GM23338 (cell line): ENCODE measurements around the gene HLCS. TPM values are rescaled to one million over a fixed set of nuclear protein-coding genes. Genes with fewer than 3 reads are reported as not detected.

Experiments used
- ATAC-seq: fragments of 200-7000 bp; cut with Tn5 transposase; 3 replicates; pipeline ENCODE4 v1.9.1; 2020
- DNase-seq: peaks from one replicate; pipeline ENCODE4 v3.0.0-alpha.2; 2015; ENCODE audit warnings: low spot score
- H2AFZ ChIP-seq: fragments of 200-600 bp; sonication (generic); 2 replicates; pipeline ENCODE4 v1.8.0; 2016; ENCODE audit warnings: antibody characterized with exemption, mild to moderate bottlenecking, moderate library complexity
- H3F3A ChIP-seq: fragments of 200-600 bp; sonication (generic); replicated peaks from 2 replicates; pipeline ENCODE4 v1.8.0; 2017; ENCODE audit warnings: antibody characterized with exemption, mixed run types, low read depth
- H3K27ac ChIP-seq: fragments of 200-600 bp; sonication (generic); 2 replicates; pipeline ENCODE4 v1.6.1; 2016; ENCODE audit warnings: low read depth
- H3K27me3 ChIP-seq: fragments of 200-600 bp; sonication (generic); 2 replicates; pipeline ENCODE4 v1.8.0; 2016; ENCODE audit warnings: mild to moderate bottlenecking, mixed run types, moderate library complexity; ENCODE audit not compliant: insufficient read depth
- H3K36me3 ChIP-seq: fragments of 200-600 bp; sonication (generic); 2 replicates; pipeline ENCODE4 v1.8.0; 2016; ENCODE audit warnings: mild to moderate bottlenecking; ENCODE audit not compliant: insufficient read depth
- H3K4me1 ChIP-seq: fragments of 200-600 bp; sonication (generic); 2 replicates; pipeline ENCODE4 v1.8.0; 2016; ENCODE audit warnings: mild to moderate bottlenecking, moderate library complexity; ENCODE audit not compliant: insufficient read depth
- H3K4me2 ChIP-seq: fragments of 200-600 bp; sonication (generic); 2 replicates; pipeline ENCODE4 v1.7.1; 2017; ENCODE audit warnings: mixed run types
- H3K4me3 ChIP-seq: fragments of 200-600 bp; sonication (generic); 2 replicates; pipeline ENCODE4 v1.6.1; 2016; ENCODE audit warnings: mixed run types
- H3K79me2 ChIP-seq: fragments of 200-600 bp; sonication (generic); replicated peaks from 2 replicates; pipeline ENCODE4 v1.8.0; 2017; ENCODE audit warnings: mild to moderate bottlenecking; ENCODE audit not compliant: insufficient read depth
- H3K9me2 ChIP-seq: fragments of 200-600 bp; sonication (generic); 2 replicates; pipeline ENCODE4 v1.8.0; 2017; ENCODE audit not compliant: insufficient read depth
- H4K20me1 ChIP-seq: fragments of 200-600 bp; sonication (generic); replicated peaks from 2 replicates; pipeline ENCODE4 v1.8.0; 2017; ENCODE audit warnings: mild to moderate bottlenecking; ENCODE audit not compliant: insufficient read depth
- H3K27ac Mint-ChIP-seq: 2 replicates; pipeline ENCODE4 v1.8.0; 2020; ENCODE audit warnings: inconsistent platforms, mild to moderate bottlenecking, moderate library complexity, mixed read lengths
- H3K27me3 Mint-ChIP-seq: 3 replicates; pipeline ENCODE4 v1.8.0; 2022; ENCODE audit warnings: low read depth, mild to moderate bottlenecking, moderate library complexity, mixed read lengths, inconsistent platforms; ENCODE audit not compliant: insufficient read depth, poor library complexity
- H3K36me3 Mint-ChIP-seq: 3 replicates; pipeline ENCODE4 v1.8.0; 2021; ENCODE audit warnings: low read depth, mild to moderate bottlenecking, inconsistent platforms, moderate library complexity, mixed read lengths
- H3K4me1 Mint-ChIP-seq: 3 replicates; pipeline ENCODE4 v1.8.0; 2020; ENCODE audit warnings: mild to moderate bottlenecking, inconsistent platforms, mixed read lengths
- H3K4me3 Mint-ChIP-seq: 3 replicates; pipeline ENCODE4 v1.8.0; 2021; ENCODE audit warnings: moderate library complexity, mild to moderate bottlenecking, inconsistent platforms, mixed read lengths
- H3K9me3 Mint-ChIP-seq: 3 replicates; pipeline ENCODE4 v1.8.0; 2020; ENCODE audit warnings: moderate library complexity, mild to moderate bottlenecking, inconsistent platforms, mixed read lengths
- CREB1 ChIP-seq: fragments of 250-450 bp; sonication (Bioruptor Pico); IDR thresholded peaks from 2 replicates; pipeline ENCODE4 v1.5.0; 2020; ENCODE audit warnings: low read depth, mild to moderate bottlenecking, moderate library complexity
- CTCF ChIP-seq, 2 experiments: fragments of 200-600 bp in 1 of 2; sonication (generic) in 1 of 2; conservative IDR thresholded peaks; 2 replicates each; pipeline versions ENCODE4 v1.5.1 to v1.6.1; 2016 to 2017; ENCODE audit warnings: antibody characterized with exemption in 2 of 2, low read depth in 2 of 2, mild to moderate bottlenecking in 2 of 2, moderate library complexity in 1 of 2
- EZH2 ChIP-seq: fragments of 200-600 bp; sonication (generic); IDR thresholded peaks from one replicate; pipeline ENCODE4 v1.8.0; 2017; ENCODE audit warnings: antibody characterized with exemption, mild to moderate bottlenecking, low read depth; ENCODE audit not compliant: unreplicated experiment
- EZH2phosphoT487 ChIP-seq: fragments of 200-600 bp; sonication (generic); IDR thresholded peaks from one replicate; pipeline ENCODE4 v1.8.1; 2018; ENCODE audit warnings: antibody characterized with exemption; ENCODE audit not compliant: unreplicated experiment
- JUNB ChIP-seq: IDR thresholded peaks from one replicate; pipeline ENCODE4 v1.6.1; 2016; ENCODE audit warnings: antibody characterized with exemption; ENCODE audit not compliant: unreplicated experiment
- NANOG ChIP-seq: IDR thresholded peaks from 2 replicates; pipeline ENCODE4 v1.6.1; 2016; ENCODE audit warnings: antibody characterized with exemption, borderline replicate concordance
- POLR2AphosphoS5 ChIP-seq: IDR thresholded peaks from 2 replicates; pipeline ENCODE4 v1.6.1; 2016; ENCODE audit warnings: antibody characterized with exemption, low read depth
- STAT1 ChIP-seq: IDR thresholded peaks from one replicate; pipeline ENCODE4 v1.6.1; 2016; ENCODE audit warnings: antibody characterized with exemption; ENCODE audit not compliant: unreplicated experiment
- ZNF114 ChIP-seq: fragments of 250-450 bp; sonication (Bioruptor Pico); IDR thresholded peaks from 2 replicates; pipeline ENCODE4 v1.5.0; 2020; ENCODE audit warnings: mild to moderate bottlenecking, moderate library complexity
- ZNF331 ChIP-seq: fragments of 250-450 bp; sonication (Bioruptor Pico); IDR thresholded peaks from 2 replicates; pipeline ENCODE4 v1.5.0; 2020; ENCODE audit warnings: low read depth, mild to moderate bottlenecking, moderate library complexity
- polyA plus RNA-seq: library from polyadenylated mRNA; unstranded; fragments of >200 nt; fragmentation: Nextera tagmentation; extraction: Ambion mirVana; gene quantifications from 2 replicates; pipeline ENCODE4 v1.2.1, GENCODE V29; 2016
- total RNA-seq: library from RNA; depleted of rRNA; stranded (reverse); fragments of >200 nt; shearing (Covaris generic); gene quantifications from 2 replicates; pipeline ENCODE4 v1.2.3, GENCODE V29; 2014
- TF ChIP-seq, protein P1 (sequence below): IDR thresholded peaks from 2 replicates; pipeline ENCODE4 v1.6.1; 2016; ENCODE audit warnings: antibody characterized with exemption

The HLCS gene
- total and polyA plus RNA-seq, 2 experiments from 2014 or later, result 6.1 to 14.7 TPM

GRCh38 chr21:36706482-36706852 lies 260.0 kb downstream of the HLCS start:
- Histone ChIP-seq H2AFZ (no peak overlapping the region), H3F3A (peaks cover 32% of the 10 kb centered on the region), H3K79me2 (no peaks in the 10 kb centered on the region), H3K36me3 (no peaks in the 10 kb centered on the region), H3K27me3 (peaks cover 100% of the 10 kb centered on the region), H3K27ac (no peak overlapping the region), H3K4me3 (peak overlapping the region; percentile 53), H3K4me1 (peaks cover 69% of the 10 kb centered on the region), H3K9me2 (no peaks in the 10 kb centered on the region), H3K4me2 (peak overlapping the region; percentile 78), H4K20me1 (no peaks in the 10 kb centered on the region; the same call in none of the 2 replicates)
- no peaks in the 10 kb centered on the region; the same call in 2 of the 3 replicates for H3K36me3 Mint-ChIP-seq
- peaks cover 2% of the 10 kb centered on the region; the same call in 2 of the 3 replicates for H3K9me3 Mint-ChIP-seq
- H3K27me3 Mint-ChIP-seq, result peaks cover 98% of the 10 kb centered on the region
- no peak overlapping the region for H3K27ac Mint-ChIP-seq
- ATAC-seq (no peak), DNase-seq (no peak)
- TF ChIP-seq EZH2 (peak; percentile 83), EZH2phosphoT487 (no peak), STAT1 (no peak), POLR2AphosphoS5 (no peak), CREB1 (CRISPR knock-in tag) (no peak), CTCF (conservative IDR thresholded peaks at IDR 0.05; ENCODE audit: low read depth in 2 of 2) (no peak), ZNF114 (no peak)
- peak overlapping the region; percentile 61; the same call in 2 of the 3 replicates for H3K4me3 Mint-ChIP-seq
- peaks cover 59% of the 10 kb centered on the region for H3K4me1 Mint-ChIP-seq

- Histone ChIP-seq H3K36me3 (no peaks in the 10 kb centered on the region), H3K4me2 (peak overlapping the region; percentile 78), H3K27ac (no peak overlapping the region), H3K9me2 (no peaks in the 10 kb centered on the region), H3K4me1 (peaks cover 67% of the 10 kb centered on the region), H3F3A (peaks cover 32% of the 10 kb centered on the region), H3K27me3 (peaks cover 100% of the 10 kb centered on the region), H3K4me3 (peak overlapping the region; percentile 53), H3K79me2 (no peaks in the 10 kb centered on the region), H4K20me1 (no peaks in the 10 kb centered on the region; the same call in none of the 2 replicates), H2AFZ (0 out of 2 replicates have a peak overlapping the region, but pooled peaks have one; percentile 76)
- TF ChIP-seq JUNB, result no peak
- TF ChIP-seq ZNF331 (CRISPR knock-in tag), result no peak
- TF ChIP-seq EZH2phosphoT487, result no peak
- TF ChIP-seq CTCF (conservative IDR thresholded peaks at IDR 0.05; ENCODE audit: low read depth in 2 of 2), result peak; percentile 36 to 40; a peak in 2 of 4 replicates
- TF ChIP-seq, protein P1, sequence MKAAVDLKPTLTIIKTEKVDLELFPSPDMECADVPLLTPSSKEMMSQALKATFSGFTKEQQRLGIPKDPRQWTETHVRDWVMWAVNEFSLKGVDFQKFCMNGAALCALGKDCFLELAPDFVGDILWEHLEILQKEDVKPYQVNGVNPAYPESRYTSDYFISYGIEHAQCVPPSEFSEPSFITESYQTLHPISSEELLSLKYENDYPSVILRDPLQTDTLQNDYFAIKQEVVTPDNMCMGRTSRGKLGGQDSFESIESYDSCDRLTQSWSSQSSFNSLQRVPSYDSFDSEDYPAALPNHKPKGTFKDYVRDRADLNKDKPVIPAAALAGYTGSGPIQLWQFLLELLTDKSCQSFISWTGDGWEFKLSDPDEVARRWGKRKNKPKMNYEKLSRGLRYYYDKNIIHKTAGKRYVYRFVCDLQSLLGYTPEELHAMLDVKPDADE, result no peak
- TF ChIP-seq NANOG, result no peak
- peak; percentile 37 for TF ChIP-seq EZH2
- Mint-ChIP-seq H3K9me3 (peaks cover 2% of the 10 kb centered on the region; the same call in 2 of the 3 replicates), H3K4me3 (peak overlapping the region; percentile 61), H3K27ac (no peak overlapping the region), H3K4me1 (peaks cover 53% of the 10 kb centered on the region), H3K36me3 (no peaks in the 10 kb centered on the region; the same call in 2 of the 3 replicates), H3K27me3 (peaks cover 100% of the 10 kb centered on the region)
- DNase-seq (peak; percentile 80), ATAC-seq (peak; percentile 2)
These were observed 260.6 kb downstream of the HLCS start for GRCh38 chr21:36705679-36706481.
